HG02973 (cell line): ENCODE data around the gene KCNJ9.
A peak's percentile ranks its signal among the peaks of the same experiment; 100 is the strongest.

Experiments used
- ATAC-seq: cut with Tn5 transposase; IDR thresholded peaks from one replicate; pipeline ENCODE4 v1.9.1; 2021; ENCODE audit warnings: moderate library complexity; ENCODE audit not compliant: unreplicated experiment

Gene KCNJ9

DNA sequence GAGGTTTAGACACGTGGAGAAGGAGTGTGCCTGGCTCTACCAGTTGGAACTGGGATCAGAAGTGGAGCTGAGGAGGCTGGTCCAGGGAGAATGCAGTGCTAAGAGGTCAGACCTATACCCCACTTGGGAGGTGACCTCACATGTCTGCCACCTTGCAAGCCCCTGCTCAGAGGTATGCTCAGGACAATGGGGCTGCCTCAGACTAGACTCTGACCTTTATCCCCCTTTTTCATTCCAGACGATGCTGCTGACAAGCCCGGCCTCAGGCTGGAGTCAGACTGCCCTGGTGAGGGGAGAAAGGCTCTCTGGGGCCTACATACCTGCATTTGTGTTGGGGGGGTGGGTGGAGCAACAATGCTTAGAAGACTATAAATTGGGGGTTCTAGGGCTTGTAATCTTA, 16.6 kb upstream of the KCNJ9 start:
- ATAC-seq: no peak

DNA sequence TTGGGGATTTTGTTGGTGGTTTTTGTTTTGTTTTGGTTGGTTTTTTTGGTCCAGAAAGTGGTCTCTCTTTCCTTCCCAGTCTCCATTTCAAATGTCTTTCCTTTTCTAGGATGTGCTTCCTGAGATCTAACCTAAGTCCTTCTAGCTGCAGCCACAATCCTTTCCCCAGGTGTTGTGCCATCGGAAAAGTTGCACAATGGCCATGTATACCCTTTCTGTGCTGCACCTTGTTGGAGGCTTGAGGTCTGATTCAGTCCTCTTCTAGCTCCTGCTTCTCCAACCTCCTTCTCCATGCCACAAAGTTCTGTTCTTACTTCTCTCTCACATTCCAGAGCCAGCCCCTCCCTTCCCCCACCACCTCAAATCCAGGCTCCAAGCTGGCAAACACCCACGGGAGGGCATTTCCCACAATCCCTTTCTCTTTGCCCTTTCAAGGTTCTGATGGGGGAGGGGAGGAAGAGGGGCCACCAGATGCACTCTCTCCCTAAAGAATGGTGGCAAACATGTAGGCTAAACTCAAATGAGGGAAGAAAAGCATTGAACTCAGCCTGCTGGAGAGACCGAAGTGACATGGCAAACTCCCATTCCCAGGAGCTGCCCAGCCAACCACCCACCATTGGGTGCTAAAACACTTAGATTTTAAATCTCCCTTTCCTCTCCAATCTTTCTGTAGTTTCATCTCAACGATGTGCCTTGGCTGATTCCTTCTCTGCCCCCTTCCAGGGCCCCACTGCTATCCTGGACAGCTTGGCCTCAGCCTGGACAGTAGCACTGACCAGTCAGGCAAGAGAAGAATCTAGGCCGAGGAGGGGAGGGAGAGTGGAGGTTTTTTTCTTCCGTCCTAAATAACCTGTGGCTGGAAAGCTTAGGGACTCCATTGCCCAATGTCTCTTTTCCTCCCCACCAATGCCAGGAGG, 14.3 kb upstream of the KCNJ9 start:
- no peak for ATAC-seq

DNA sequence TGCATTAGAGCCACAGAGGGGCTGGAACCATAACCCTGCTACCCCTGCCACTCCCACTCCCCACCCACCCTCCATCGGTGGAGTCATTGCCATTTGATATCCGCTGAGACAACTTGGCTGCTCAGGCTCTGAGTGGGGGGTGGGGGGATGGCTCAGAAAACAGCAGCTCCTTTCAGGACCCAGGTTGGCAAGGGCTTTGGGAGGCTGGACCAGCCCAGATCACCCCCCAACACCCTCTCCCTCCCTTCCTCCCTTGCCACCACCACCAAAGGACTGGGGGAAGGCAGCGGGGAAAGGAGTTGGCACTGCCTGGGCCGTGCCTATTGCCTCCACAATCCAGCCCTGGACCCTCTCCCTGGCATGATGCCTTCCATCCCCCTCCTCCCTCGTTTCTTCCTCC, 13.1 kb upstream of the KCNJ9 start:
- ATAC-seq: no peak

DNA sequence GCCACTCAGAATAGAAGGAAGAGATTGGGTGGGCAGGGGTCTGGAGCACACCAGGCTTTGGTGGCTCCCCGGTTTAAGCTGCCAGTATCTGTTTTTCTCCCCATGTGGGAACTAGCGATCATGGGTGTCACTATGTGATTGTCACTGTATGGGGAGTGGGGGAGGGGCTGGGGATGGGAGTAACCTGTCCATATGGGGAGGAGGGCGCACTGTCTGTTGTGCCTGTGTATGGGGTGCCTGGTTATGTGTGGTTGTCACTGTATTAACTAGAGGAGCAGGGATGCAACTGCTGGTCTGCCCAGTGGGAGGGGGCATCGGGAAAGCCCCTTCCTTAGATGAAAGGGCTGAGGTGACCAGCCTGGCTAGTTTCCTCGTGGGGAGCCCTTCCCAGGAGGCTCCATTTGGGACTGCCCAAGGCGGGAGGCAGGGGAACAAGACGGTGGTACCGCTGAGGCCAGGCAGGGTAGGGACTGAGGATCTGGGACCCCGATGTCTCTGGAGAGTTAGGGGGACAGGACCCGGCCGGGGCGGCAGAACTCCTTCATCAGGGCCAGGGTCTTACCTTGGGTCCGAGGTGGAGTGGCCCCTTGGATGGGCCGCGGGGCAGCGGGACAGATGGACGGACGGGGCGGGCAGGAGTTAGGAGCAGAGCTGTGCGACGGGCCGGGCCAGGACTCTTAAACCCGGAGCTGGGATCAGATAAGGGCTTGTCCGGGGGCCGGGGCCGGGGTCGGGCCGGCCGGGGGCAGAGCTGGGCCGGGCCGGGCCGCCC, 11.7 kb upstream of the KCNJ9 start, which contains the start of gene KCNJ10:
Gene KCNJ10 (minus strand): TSS at position 701 of the 772 bp plus-strand sequence. CDS start 27,628 bp downstream, outside the sequence.
- no peak for ATAC-seq

DNA sequence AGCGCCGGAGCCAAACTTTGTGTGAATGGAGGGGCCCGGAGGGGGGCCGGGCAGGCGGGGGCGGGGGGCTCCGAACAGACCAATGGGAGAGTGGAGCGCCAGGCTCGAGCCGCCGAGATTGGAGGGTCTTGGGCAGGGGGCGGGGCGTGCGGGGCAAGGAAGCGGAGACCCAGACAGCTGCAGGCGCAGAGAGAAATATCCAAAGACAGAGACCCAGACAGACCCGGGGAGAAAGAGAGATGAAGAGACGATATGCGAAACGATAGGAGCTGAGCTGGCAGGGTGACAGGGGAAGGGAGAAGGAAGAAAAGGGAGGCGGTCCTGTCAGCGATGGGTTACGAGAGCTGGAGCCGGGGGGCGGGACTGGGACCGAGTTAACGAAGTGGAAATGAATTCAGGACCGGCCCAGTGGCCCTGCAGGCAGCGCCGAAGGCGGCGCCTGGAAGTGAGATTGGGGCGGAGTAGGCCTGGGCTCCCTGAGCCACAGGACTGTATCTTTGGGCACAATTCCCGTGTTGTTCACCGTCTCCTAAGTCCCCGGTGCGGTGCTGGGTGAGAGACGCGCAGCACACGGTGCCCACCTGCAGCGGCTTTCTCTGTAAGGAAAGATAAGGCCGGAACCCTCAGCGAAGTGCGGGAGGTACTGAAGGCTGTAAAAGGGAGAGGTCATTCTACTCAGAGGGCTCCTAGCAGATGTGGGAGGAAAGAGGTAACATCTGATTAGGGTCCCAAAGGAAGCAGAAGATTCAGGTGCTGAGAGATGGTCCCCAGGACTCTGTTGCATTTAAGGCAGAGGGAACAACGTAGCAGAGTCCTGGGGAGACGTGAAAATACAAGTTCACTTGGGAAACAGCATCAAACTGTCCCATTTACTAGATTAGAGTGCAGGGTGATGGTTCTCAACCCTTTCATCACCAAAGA, 10.8 kb upstream of the KCNJ9 start:
- ATAC-seq: no peak

DNA sequence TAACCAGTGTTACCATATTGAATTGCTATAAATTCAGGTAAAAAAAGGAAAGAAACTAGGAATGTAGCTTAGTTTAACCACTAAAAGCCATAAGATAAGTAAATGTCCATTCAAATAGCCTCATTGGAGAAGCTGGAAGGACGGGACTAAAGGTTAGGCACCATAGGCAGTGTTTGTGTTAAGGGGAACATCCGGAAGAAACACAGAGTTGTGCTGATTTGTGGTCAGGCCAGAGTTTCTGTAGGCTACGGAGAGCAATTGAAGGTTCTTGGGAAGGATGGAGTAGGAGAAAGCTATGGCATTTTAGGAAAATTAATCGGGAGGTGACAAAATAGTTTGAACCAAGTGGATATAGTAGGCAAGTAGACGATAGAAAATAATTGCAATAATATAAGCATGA, 10.0 kb upstream of the KCNJ9 start:
- ATAC-seq: no peak

DNA sequence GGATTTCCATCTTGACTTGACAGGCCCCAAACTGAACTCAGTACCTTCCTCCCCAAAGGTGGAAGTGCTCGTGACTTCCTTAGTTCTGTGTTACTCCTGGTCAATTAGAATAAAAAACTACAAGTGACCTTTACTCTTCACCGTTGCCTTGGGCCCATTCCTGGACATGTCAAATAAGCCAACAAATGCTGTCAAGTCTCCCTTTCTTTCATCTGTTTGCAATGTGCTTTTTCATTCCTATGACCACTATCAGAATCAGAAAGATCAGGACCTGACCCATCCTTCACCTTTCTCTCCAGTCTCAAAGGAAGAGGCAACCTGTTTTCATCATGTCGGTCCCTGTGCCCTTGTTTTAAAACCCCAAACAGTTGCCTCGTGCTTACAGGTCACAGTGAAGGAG, 6.5 kb upstream of the KCNJ9 start:
- no peak for ATAC-seq

DNA sequence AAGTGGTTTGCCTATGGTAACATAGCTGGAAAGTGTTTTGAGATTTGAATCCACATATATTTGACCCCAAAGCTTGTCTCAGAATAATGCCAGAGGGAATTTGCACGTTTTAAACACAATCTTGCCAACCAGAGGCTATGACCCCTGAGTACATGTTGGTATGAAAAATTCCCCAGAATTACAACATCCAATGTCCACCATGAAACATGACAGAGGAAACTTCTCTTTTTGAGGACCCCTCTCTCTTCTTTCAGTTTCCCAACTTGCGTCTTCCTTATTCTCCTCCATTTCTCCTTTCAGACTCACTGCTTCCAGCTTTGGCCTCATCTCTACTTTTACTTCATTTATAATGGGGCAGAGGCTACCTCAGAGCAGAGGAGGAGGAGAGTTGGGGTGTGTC, 5.5 kb upstream of the KCNJ9 start:
- no peak for ATAC-seq

DNA sequence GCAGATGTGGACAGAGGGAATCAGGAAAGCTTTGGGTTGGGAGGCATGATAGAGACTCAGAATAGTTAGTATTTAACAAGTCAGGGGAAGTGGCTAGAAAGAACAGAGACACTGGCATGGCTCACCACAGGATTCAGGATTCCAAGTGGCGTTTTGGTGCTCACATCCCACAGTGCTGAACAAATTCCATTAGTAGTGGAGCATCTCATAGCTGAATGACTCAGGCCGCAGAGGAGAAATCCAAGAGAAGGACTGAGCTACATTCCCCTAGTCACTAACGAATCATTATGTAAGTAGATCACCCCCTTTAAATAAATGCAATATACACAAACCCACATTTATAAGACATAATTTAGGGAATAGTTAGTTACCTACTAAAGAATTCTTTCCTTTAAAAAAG, 5.0 kb upstream of the KCNJ9 start:
- ATAC-seq: no peak

DNA sequence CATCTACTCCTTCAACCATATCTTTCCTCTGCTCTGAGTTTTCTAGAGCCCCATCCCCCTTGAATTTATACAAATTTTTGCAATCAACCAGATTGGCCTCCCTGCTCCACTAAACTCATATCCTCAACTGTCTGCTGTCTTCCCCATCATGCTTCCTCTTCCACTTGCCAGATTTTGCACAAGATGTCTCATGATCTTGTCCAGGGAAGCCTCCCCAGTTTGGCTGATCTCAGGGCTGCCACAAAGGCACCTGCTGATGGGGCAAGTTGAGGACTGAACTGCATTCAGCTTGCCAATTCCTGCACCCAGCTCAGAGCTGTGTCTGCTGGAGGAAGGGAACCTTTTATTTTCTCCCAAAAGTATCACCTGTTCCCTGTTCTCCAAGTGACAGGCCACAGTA, 3.9 kb upstream of the KCNJ9 start:
- no peak for ATAC-seq

DNA sequence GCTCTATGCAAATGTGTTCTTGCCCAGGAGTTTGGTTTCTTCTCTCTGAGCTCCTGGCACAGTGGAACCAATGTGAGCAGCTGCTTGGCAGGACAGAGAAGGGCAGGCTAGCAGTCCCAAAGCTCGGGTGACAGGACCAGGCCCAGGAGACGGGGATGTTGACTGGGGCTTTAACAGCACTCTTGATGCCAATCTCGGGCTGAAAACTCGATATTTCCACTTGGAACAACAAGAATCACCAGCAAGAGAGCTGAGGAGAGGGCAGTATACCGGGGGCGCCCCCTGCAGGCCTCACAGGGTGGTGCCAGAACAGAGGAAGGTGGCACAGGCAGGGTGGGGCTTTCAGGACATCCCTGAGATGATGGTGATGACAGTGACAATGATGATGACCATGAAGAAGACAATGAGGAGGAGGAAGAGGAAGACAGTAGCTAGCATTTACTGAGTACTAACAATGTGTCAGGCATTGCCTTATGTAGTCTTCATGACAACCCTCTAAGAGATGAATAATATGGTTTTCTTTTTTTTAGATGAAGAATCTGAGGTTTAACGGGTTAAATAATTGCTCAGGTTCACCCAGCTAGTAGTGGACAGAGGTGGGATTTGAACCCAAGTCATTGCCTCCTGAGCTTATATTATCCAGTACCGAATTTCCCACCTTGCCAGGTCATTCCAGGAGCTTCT, 2.7 kb upstream of the KCNJ9 start:
- peak; percentile 72 for ATAC-seq

DNA sequence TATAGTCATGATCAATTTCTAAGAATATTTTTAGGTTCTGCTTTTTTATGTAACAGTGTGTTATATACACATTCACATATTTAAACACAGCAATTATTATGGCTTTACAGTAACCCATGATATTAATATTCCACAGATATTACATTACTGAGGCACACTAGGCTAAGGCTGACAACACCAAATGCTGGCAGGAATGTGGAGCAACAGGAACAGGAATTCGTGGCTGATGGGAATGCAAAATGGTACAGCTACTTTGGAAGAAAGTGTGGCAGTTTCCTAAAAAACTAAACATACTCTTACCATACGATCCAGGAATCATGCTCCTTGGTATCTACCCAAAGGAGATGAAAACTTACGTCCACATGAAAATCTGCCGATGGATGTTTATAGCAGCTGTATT, 1.9 kb upstream of the KCNJ9 start:
- ATAC-seq: no peak

DNA sequence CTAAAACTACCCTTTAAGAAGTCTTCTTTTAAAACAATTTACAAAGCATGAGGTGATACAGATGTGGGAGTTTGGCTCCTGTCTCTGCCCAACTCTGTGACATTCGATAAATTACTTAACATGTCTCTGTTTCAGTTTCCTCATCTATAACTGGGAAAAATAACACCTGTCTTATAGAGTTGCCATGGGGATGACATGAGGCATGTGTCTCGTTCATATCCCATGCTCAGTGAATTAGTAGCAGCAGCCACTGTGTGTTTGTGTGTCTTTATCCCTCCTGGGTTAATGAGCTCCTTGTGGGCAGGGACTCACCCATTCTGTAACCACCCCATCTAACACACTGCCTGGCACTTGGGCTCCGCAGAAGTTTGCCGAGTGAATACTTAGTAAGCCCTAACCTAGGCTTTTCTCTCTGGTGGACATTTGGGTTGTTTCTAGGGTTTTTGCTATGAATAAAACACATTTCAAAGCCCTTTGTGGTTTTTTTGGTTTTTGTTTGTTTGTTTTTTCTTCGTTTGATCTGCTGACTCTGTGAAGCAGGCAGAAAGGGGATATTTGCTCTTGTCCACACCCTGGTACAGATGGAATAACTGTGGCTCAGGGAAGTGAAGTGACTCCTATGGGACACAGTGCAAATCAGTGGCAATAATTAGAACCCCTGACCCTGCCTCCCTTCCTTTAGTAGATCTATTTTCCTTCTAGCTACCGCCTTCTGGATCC, 797 bp upstream of the KCNJ9 start:
- no peak for ATAC-seq

DNA sequence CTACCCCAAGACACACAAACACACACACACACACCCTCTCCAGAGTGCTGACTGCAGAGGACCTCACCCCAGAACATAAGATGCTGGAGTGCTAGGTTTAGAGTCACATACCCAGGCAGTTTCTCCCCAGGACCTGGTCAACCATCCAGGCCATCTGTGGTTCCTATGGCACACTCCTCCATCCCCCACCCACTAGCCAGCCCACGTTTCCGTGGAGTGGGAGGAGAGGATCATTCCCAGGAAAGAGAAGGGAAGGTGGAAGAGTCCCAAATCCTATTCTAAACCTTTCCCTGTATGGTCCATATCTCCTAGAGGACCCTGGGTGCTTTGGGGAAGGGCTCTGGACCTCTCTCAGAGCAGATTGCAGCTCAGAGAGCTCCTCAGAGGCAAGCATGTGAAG, 1.1 kb downstream of the KCNJ9 start:
- no peak for ATAC-seq

DNA sequence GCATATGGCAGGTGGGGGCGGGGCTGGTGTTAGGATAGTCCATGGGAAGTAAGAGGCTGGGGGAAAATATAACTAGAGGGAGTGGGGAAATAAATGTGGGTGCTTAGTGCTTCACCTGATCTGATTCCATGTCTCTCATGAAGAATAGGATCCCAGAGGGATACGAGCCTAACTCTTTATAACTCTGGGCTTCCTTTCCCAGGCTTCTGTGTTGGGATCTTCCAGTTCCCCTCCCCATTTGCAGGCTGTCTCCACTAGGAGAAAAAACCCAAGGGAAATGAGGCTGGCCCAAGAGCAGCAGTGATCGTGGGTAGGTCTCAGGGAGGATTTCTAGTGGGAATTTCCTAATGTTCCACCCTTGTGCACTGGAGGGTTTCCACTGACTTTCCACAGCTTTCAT, 1.6 kb downstream of the KCNJ9 start:
- no peak for ATAC-seq

DNA sequence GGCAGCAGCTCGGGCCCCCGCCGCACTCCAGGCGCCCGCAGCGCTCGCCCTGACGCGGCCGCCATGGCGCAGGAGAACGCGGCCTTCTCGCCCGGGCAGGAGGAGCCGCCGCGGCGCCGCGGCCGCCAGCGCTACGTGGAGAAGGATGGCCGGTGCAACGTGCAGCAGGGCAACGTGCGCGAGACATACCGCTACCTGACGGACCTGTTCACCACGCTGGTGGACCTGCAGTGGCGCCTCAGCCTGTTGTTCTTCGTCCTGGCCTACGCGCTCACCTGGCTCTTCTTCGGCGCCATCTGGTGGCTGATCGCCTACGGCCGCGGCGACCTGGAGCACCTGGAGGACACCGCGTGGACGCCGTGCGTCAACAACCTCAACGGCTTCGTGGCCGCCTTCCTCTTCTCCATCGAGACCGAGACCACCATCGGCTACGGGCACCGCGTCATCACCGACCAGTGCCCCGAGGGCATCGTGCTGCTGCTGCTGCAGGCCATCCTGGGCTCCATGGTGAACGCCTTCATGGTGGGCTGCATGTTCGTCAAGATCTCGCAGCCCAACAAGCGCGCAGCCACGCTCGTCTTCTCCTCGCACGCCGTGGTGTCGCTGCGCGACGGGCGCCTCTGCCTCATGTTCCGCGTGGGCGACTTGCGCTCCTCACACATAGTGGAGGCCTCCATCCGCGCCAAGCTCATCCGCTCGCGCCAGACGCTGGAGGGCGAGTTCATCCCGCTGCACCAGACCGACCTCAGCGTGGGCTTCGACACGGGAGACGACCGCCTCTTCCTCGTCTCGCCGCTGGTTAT, 2.8 kb downstream of the KCNJ9 start:
- peak; percentile 62 for ATAC-seq

DNA sequence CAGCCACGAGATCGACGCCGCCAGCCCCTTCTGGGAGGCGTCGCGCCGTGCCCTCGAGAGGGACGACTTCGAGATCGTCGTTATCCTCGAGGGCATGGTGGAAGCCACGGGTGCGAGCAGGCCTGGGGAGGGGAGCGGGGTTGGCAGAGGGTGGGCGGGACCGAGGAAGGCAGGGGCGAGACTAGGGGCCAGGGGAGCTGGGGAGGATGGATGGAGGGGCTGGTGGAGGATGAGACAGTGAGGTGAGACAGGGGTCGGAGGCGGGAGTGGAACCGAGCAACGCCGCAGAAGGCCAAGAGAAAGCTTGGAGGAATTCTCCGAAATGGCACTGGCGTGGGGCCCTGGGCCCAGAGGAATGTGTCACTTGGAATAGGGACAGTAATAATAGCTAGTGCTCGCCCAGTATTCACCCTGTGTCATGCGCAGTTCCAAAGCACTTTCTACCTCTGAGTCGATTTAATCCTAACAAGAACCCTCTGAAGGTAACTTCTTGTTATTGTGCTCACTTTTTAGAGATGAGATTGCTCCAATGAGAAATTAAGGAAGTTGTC, 3.5 kb downstream of the KCNJ9 start:
- no peak for ATAC-seq

DNA sequence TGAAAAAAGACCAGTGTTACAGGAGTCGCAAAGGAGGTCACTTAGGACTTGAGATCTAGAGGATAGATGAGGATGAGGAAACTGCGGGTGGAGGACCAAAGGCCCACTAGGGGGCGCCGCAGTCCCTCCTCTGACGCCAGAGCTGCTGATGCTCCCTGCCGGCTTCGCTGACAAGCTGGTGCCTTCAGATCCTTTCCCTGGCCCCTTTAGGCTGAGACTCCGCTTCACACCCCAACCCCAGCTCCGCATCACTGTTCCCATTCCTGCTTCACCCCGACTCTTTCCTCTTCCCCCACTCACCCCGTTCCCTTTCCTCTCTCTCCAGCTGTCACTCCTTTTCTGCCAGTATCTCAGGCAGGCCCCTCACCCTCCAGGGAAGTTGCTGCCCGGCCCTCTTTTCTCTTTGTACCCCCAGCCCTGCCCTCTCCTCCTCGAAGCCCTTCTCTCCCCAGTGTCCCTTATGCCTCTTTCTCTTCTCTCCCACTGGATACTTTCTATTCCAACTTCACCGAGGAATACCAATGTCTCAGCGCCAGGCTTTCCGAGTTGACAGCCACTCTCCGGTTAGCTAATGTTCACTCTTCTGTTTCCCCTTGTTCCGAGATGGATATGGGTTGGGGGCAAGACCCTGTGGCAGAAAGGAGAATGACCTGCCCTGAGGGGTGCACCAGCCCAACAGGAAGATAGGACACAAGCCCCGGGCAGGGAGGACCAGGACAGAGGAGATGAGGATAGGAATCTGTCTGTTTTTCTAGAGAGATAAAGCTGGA, 4.5 kb downstream of the KCNJ9 start:
- ATAC-seq: no peak
